ENCODE measurements around the gene FAM236C. TPM values are rescaled to one million over a fixed set of nuclear protein-coding genes. Genes with fewer than 3 reads are reported as not detected.
"Not testable (repeated sequence)": the region's sequence is repeated elsewhere in the genome, so short reads cannot be mapped to it uniquely, and the experiment has no call there.

FAM236C gene
- total RNA-seq: not detected

GRCh38 chrX:72912315-72912714 lies at the start of gene FAM236C:
Gene FAM236C (plus strand): TSS chrX:72912615. CDS start chrX:72912715, 100 bp downstream.
- not testable (repeated sequence) for H3K27ac ChIP-seq, H3K27me3 ChIP-seq, H3K4me1 ChIP-seq, H3K9me3 ChIP-seq, H3K36me3 ChIP-seq, ATAC-seq, H3K4me3 ChIP-seq
- no CpG with 5 or more reads among the region's 13 CpGs for WGBS, 2 donors (ENCODE audit: low coverage in 1 of 2)

GRCh38 chrX:72882898-72883297 lies 29.5 kb upstream of the FAM236C start:
- not testable (repeated sequence) for H3K4me3 ChIP-seq, H3K27me3 ChIP-seq, H3K36me3 ChIP-seq, ATAC-seq, H3K4me1 ChIP-seq, H3K27ac ChIP-seq, H3K9me3 ChIP-seq
- WGBS, 2 donors (ENCODE audit: low coverage in 1 of 2): no CpG with 5 or more reads among the region's 2 CpGs

- H3K27me3 ChIP-seq, ATAC-seq, H3K4me3 ChIP-seq, H3K4me1 ChIP-seq, H3K9me3 ChIP-seq, H3K36me3 ChIP-seq, H3K27ac ChIP-seq: not testable (repeated sequence)
- no CpG with 5 or more reads among the region's 14 CpGs for whole genome bisulfite sequencing, 2 donors (ENCODE audit: low coverage in 1 of 2)
These were observed 22.7 kb upstream of the FAM236C start for GRCh38 chrX:72889740-72890139.

- ATAC-seq, H3K4me3 ChIP-seq, H3K27ac ChIP-seq, H3K27me3 ChIP-seq, H3K9me3 ChIP-seq, H3K4me1 ChIP-seq, H3K36me3 ChIP-seq: not testable (repeated sequence)
- 50% methylated on average over 1 of the region's 5 CpGs; no CpG with 5 or more reads in 1 of the 2 donors for WGBS, 2 donors (ENCODE audit: low coverage in 1 of 2)
These were observed 3.7 kb downstream of the FAM236C start for GRCh38 chrX:72916096-72916495.

- not testable (repeated sequence) for H3K27ac ChIP-seq, H3K27me3 ChIP-seq, H3K9me3 ChIP-seq, ATAC-seq, H3K4me3 ChIP-seq, H3K36me3 ChIP-seq, H3K4me1 ChIP-seq
- WGBS, 2 donors (ENCODE audit: low coverage in 1 of 2): no CpG with 5 or more reads among the region's 1 CpG
These were observed 19.9 kb downstream of the FAM236C start for GRCh38 chrX:72932283-72932682.

- not testable (repeated sequence) for H3K27ac ChIP-seq, H3K27me3 ChIP-seq, H3K4me1 ChIP-seq, ATAC-seq, H3K4me3 ChIP-seq, H3K9me3 ChIP-seq, H3K36me3 ChIP-seq
- no CpG with 5 or more reads among the region's 7 CpGs for WGBS, 2 donors (ENCODE audit: low coverage in 1 of 2)
These were observed 24.0 kb downstream of the FAM236C start for GRCh38 chrX:72936455-72936854.

GRCh38 chrX:72936882-72937455 lies 24.6 kb downstream of the FAM236C start:
- not testable (repeated sequence) for H3K27ac ChIP-seq, H3K9me3 ChIP-seq, H3K4me1 ChIP-seq, H3K36me3 ChIP-seq, ATAC-seq, H3K27me3 ChIP-seq, H3K4me3 ChIP-seq
- no CpG with 5 or more reads among the region's 8 CpGs for WGBS, 2 donors (ENCODE audit: low coverage in 1 of 2)

- H3K9me3 ChIP-seq, H3K27ac ChIP-seq, H3K36me3 ChIP-seq, ATAC-seq, H3K4me3 ChIP-seq, H3K4me1 ChIP-seq, H3K27me3 ChIP-seq: not testable (repeated sequence)
- no CpG with 5 or more reads among the region's 15 CpGs for WGBS, 2 donors (ENCODE audit: low coverage in 1 of 2)
These were observed 25.5 kb downstream of the FAM236C start, which contains the start of gene FAM236A for GRCh38 chrX:72937906-72938305. Gene FAM236A (plus strand): TSS chrX:72938206. CDS start chrX:72938263, 57 bp downstream.

GRCh38 chrX:72942272-72942671 lies 29.9 kb downstream of the FAM236C start:
- not testable (repeated sequence) for H3K27ac ChIP-seq, H3K36me3 ChIP-seq, H3K4me1 ChIP-seq, H3K9me3 ChIP-seq, H3K27me3 ChIP-seq, H3K4me3 ChIP-seq, ATAC-seq
- whole genome bisulfite sequencing, 2 donors (ENCODE audit: low coverage in 1 of 2): no CpG with 5 or more reads among the region's 6 CpGs

- not testable (repeated sequence) for H3K4me1 ChIP-seq, H3K9me3 ChIP-seq, H3K4me3 ChIP-seq, H3K36me3 ChIP-seq, H3K27me3 ChIP-seq, H3K27ac ChIP-seq
- peak; percentile 19 for ATAC-seq
- WGBS, 2 donors (ENCODE audit: low coverage in 1 of 2): no CpG with 5 or more reads among the region's 44 CpGs
These were observed 30.8 kb downstream of the FAM236C start for GRCh38 chrX:72943035-72943818.

GRCh38 chrX:72943819-72944169 lies 31.4 kb downstream of the FAM236C start, which contains the start of gene DMRTC1:
Gene DMRTC1 (minus strand): TSS chrX:72943837. CDS start chrX:72875694, 68,143 bp downstream.
- not testable (repeated sequence) for H3K4me3 ChIP-seq, H3K4me1 ChIP-seq, H3K9me3 ChIP-seq, H3K36me3 ChIP-seq, H3K27ac ChIP-seq, H3K27me3 ChIP-seq
- ATAC-seq: peak; percentile 64
- WGBS, 2 donors (ENCODE audit: low coverage in 1 of 2): no CpG with 5 or more reads among the region's 15 CpGs

- H3K27ac ChIP-seq, H3K27me3 ChIP-seq, ATAC-seq, H3K9me3 ChIP-seq, H3K4me3 ChIP-seq, H3K36me3 ChIP-seq, H3K4me1 ChIP-seq: not testable (repeated sequence)
- no CpG with 5 or more reads among the region's 9 CpGs for WGBS, 2 donors (ENCODE audit: low coverage in 1 of 2)
These were observed 47.6 kb downstream of the FAM236C start for GRCh38 chrX:72959971-72960370.
